ENCODE measurements around the gene MVB12B.
A peak's percentile ranks its signal among the peaks of the same experiment; 100 is the strongest.

- no peak for TF ChIP-seq EZH2 (IDR thresholded peaks at IDR 0.05; ENCODE audit: low read length, missing control alignments)
- TF ChIP-seq, protein P1, sequence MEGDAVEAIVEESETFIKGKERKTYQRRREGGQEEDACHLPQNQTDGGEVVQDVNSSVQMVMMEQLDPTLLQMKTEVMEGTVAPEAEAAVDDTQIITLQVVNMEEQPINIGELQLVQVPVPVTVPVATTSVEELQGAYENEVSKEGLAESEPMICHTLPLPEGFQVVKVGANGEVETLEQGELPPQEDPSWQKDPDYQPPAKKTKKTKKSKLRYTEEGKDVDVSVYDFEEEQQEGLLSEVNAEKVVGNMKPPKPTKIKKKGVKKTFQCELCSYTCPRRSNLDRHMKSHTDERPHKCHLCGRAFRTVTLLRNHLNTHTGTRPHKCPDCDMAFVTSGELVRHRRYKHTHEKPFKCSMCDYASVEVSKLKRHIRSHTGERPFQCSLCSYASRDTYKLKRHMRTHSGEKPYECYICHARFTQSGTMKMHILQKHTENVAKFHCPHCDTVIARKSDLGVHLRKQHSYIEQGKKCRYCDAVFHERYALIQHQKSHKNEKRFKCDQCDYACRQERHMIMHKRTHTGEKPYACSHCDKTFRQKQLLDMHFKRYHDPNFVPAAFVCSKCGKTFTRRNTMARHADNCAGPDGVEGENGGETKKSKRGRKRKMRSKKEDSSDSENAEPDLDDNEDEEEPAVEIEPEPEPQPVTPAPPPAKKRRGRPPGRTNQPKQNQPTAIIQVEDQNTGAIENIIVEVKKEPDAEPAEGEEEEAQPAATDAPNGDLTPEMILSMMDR (conservative IDR thresholded peaks at IDR 0.05 in 1 of 2, IDR thresholded peaks at IDR 0.05 in 1 of 2; ENCODE audit: low read depth in 1 of 2, low read length in 2 of 2) = peak in 1 of 2 donors; percentile 15
Observed at GRCh38 chr9:126386088-126386487, 59.5 kb downstream of the MVB12B start.

Data from fibroblast of lung (primary cell).